Measurements from ENCODE around the gene ROPN1L.

The ROPN1L gene

DNA sequence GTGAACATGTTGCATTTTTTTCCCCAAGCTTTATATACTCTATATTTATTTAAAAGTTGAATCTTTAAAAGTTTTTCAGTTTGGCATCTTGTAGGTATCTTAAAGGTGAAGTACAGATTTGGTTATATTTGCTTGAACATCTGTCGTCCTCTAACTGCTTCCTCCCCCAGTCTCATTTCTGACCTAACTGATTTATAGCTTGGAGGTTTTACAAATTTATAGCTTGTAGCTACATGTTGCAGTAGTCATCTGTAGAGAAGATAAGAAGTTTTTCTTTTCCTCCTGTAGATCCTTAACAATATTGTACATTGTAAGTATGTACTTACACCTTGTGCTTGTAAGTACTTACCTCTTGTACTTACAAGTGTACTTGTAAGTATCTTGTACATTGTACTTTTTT is 31.0 kb upstream of the ROPN1L start:
- no peaks in the 10 kb centered on the region for H3K9me3 ChIP-seq (ENCODE audit: control insufficient read depth, insufficient read depth, low read depth, low read length)
- no peak overlapping the region for H3K9ac ChIP-seq (ENCODE audit: low read length)
- H3K4me3 ChIP-seq (ENCODE audit: low read depth, low read length): no peak overlapping the region
- H3K27me3 ChIP-seq (ENCODE audit: control insufficient read depth, insufficient read depth, low read length): no peaks in the 10 kb centered on the region
- H3K4me1 ChIP-seq (ENCODE audit: control insufficient read depth, insufficient read depth, low read length): no peaks in the 10 kb centered on the region
- peaks cover 91% of the 10 kb centered on the region for H3K36me3 ChIP-seq (ENCODE audit: control insufficient read depth, insufficient read depth, low read length)
- H3K27ac ChIP-seq (ENCODE audit: low read depth, low read length): no peak overlapping the region

DNA sequence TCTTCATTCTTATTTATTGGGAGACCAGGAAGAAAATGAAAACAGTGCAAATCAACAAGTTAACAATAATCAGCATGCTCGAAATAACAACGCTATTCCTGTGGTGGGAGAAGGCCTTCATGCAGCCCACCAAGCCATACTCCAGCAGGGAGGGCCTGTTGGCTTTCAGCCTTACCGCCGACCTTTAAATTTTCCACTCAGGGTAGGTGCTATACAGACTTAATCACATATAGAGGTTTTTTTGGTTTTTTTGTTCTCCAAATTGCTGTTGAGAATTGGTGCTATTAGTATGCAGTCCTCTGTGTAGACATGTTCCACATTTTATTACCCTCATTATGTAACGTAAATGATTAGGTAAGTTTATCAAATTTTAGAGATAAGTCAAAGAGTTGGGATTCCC is 30.3 kb upstream of the ROPN1L start:
- H3K9me3 ChIP-seq (ENCODE audit: control insufficient read depth, insufficient read depth, low read depth, low read length): no peaks in the 10 kb centered on the region
- no peak overlapping the region for H3K4me3 ChIP-seq (ENCODE audit: low read depth, low read length)
- H3K27me3 ChIP-seq (ENCODE audit: control insufficient read depth, insufficient read depth, low read length): no peaks in the 10 kb centered on the region
- peaks cover 91% of the 10 kb centered on the region for H3K36me3 ChIP-seq (ENCODE audit: control insufficient read depth, insufficient read depth, low read length)
- H3K9ac ChIP-seq (ENCODE audit: low read length): no peak overlapping the region
- H3K4me1 ChIP-seq (ENCODE audit: control insufficient read depth, insufficient read depth, low read length): no peaks in the 10 kb centered on the region
- no peak overlapping the region for H3K27ac ChIP-seq (ENCODE audit: low read depth, low read length)

DNA sequence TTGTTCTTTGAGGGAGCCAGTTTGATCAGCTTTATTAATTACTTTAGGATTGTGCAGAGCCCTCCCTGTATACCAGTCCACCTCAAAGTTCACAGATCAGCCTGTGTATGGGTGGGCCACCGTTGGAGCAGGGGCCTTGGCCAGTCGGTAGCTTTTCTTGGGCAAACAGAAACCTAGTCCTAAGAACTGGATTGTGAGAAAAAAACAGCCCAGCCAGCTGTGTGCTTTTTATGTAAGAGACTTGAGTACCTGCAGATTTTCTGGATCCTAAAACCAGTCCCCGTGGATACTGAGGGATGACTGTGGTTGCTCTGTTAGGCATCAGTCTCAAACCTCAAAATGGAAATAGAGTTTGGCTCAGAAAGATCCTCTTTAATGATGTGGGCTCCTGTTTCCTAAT is 24.8 kb upstream of the ROPN1L start:
- Histone ChIP-seq H3K27ac (ENCODE audit: low read depth, low read length) (no peak overlapping the region), H3K36me3 (ENCODE audit: control insufficient read depth, insufficient read depth, low read length) (peaks cover 97% of the 10 kb centered on the region), H3K27me3 (ENCODE audit: control insufficient read depth, insufficient read depth, low read length) (no peaks in the 10 kb centered on the region), H3K4me3 (ENCODE audit: low read depth, low read length) (no peak overlapping the region), H3K4me1 (ENCODE audit: control insufficient read depth, insufficient read depth, low read length) (no peaks in the 10 kb centered on the region), H3K9ac (ENCODE audit: low read length) (no peak overlapping the region), H3K9me3 (ENCODE audit: control insufficient read depth, insufficient read depth, low read depth, low read length) (no peaks in the 10 kb centered on the region)

DNA sequence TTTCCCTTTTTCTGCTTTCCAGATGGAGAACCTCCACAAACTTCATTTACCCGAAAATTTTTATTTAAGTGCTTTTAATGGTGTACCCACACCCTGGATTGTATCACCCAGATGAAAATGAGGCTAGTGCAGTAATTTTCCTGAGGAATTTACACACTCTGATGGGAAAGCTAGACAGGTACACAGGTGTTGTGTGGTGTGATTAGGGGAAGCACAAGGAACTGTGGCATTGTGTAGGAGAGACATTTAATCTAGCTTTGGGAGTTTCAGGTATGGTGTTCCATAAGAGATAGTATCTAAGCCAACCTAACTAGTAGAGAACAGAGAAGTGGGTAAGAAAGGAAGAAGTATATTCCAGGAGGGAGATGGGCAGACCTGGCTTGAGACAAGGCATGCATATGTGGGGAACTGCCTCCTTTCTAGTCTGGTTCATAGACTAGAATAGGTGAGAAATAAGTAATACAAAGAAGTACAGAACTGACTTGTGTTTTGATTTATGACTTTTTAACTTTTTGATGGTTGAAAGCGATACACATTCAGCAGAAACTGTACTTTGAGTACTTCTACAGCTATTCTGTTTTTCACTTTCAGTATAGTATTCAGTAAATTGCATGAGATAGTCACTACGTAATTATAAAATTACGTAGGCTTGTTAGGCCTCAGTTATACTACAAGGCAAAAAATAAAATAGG is 22.9 kb upstream of the ROPN1L start:
- H3K27me3 ChIP-seq (ENCODE audit: control insufficient read depth, insufficient read depth, low read length): no peaks in the 10 kb centered on the region
- no peaks in the 10 kb centered on the region for H3K9me3 ChIP-seq (ENCODE audit: control insufficient read depth, insufficient read depth, low read depth, low read length)
- peaks cover 11% of the 10 kb centered on the region for H3K4me1 ChIP-seq (ENCODE audit: control insufficient read depth, insufficient read depth, low read length)
- H3K9ac ChIP-seq (ENCODE audit: low read length): no peak overlapping the region
- peaks cover 85% of the 10 kb centered on the region for H3K36me3 ChIP-seq (ENCODE audit: control insufficient read depth, insufficient read depth, low read length)
- H3K4me3 ChIP-seq (ENCODE audit: low read depth, low read length): no peak overlapping the region
- no peak overlapping the region for H3K27ac ChIP-seq (ENCODE audit: low read depth, low read length)

DNA sequence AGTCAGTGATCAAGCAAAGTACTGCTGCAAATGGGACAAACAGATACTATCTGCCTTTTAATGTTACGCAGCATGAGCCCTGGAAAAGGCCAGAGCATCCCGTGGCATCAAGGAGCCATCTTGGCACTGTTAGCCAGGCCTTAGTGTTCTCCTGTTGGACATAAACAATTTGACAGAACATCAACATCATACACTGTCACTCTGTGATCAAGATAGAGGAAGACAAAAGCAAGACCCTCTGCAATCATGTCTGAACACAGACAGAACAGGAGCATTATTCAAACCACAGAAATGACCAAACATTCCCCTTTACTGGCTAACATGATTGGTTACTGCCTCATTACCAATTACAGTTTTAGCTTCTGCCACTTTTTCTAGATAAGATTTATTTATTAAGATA is 21.2 kb upstream of the ROPN1L start:
- Histone ChIP-seq H3K4me3 (ENCODE audit: low read depth, low read length) (no peak overlapping the region), H3K27ac (ENCODE audit: low read depth, low read length) (no peak overlapping the region), H3K4me1 (ENCODE audit: control insufficient read depth, insufficient read depth, low read length) (peaks cover 11% of the 10 kb centered on the region), H3K9me3 (ENCODE audit: control insufficient read depth, insufficient read depth, low read depth, low read length) (no peaks in the 10 kb centered on the region), H3K36me3 (ENCODE audit: control insufficient read depth, insufficient read depth, low read length) (peaks cover 82% of the 10 kb centered on the region), H3K27me3 (ENCODE audit: control insufficient read depth, insufficient read depth, low read length) (no peaks in the 10 kb centered on the region), H3K9ac (ENCODE audit: low read length) (no peak overlapping the region)

DNA sequence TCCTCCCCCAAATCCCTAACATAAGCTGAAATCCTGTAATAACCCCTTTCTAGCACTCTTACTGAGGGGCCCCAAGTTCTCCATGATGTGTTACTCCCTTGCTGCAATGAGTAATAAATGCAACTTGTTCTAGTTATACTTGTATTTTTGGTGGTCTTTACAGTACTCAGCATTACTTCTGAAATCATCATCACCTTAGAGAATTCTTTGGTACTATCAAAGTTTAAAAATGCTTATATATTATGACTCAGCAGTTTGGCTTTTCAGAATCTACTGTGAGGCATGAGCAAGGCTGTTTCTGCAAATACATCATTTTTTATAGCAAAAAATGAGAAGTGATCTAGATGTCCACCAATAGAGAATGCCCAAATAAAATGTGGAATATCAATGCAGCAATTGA is 20.7 kb upstream of the ROPN1L start:
- no peak overlapping the region for H3K27ac ChIP-seq (ENCODE audit: low read depth, low read length)
- H3K4me3 ChIP-seq (ENCODE audit: low read depth, low read length): no peak overlapping the region
- H3K9me3 ChIP-seq (ENCODE audit: control insufficient read depth, insufficient read depth, low read depth, low read length): no peaks in the 10 kb centered on the region
- peaks cover 80% of the 10 kb centered on the region for H3K36me3 ChIP-seq (ENCODE audit: control insufficient read depth, insufficient read depth, low read length)
- no peak overlapping the region for H3K9ac ChIP-seq (ENCODE audit: low read length)
- H3K4me1 ChIP-seq (ENCODE audit: control insufficient read depth, insufficient read depth, low read length): peaks cover 11% of the 10 kb centered on the region
- H3K27me3 ChIP-seq (ENCODE audit: control insufficient read depth, insufficient read depth, low read length): no peaks in the 10 kb centered on the region

DNA sequence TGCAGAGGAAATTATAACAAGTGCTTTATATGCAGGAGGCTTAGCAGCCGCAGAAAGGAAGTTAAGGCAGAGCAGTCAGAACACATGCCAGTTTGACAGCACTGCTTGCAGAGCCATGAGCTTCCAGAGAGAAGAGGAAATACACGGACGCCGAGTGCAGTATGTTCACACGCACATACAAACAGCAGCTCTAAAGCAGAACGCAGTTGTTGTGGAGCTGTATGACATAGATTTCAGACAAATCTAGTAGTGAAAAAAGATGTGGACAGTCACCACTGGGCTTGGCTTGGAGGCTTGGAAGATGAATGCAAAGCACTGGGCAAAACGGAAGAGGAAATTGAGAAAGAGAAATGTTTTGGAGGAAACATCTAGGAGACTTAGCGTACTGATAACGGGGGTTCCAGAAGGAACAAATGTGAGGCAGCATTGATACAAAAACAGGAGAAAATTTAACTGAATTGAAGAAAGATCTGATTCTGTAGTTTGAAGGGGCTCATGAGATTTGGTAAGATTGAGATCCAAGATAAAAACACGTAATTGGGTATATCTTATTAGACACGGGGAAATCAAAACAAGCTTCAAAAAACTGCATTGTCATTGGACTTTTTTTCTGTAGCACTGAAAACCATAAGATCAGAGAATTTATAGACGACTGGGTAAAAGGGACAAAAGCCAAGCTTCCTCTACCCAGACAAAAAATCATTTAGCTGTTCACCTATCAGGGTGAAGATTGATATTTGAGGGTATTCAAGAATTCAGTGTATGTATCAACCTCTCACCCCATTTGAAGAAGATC is 19.6 kb upstream of the ROPN1L start:
- Histone ChIP-seq H3K36me3 (ENCODE audit: control insufficient read depth, insufficient read depth, low read length) (peaks cover 80% of the 10 kb centered on the region), H3K9ac (ENCODE audit: low read length) (no peak overlapping the region), H3K27me3 (ENCODE audit: control insufficient read depth, insufficient read depth, low read length) (no peaks in the 10 kb centered on the region), H3K4me1 (ENCODE audit: control insufficient read depth, insufficient read depth, low read length) (peaks cover 11% of the 10 kb centered on the region), H3K9me3 (ENCODE audit: control insufficient read depth, insufficient read depth, low read depth, low read length) (no peaks in the 10 kb centered on the region), H3K4me3 (ENCODE audit: low read depth, low read length) (no peak overlapping the region), H3K27ac (ENCODE audit: low read depth, low read length) (no peak overlapping the region)

DNA sequence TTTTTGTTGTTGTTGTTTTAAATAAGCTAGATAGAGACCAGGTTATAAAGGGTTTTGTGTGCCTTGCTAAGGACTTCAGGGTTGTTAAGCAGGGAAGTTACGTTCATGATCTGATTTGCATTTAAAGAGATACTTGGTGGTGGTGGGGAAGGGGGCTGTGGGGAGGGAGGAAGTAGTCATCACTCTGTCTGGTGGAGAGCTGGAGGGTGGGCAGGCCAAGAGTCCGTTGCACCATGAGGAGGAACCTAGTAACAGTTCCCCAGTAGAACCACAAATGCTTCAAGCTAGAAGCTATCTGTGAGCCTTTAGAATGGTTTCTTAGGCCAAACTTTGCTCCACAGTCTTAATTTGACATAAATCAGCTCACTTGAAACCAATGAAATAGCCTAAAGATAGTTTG is 18.7 kb upstream of the ROPN1L start:
- no peak overlapping the region for H3K4me3 ChIP-seq (ENCODE audit: low read depth, low read length)
- no peak overlapping the region for H3K27ac ChIP-seq (ENCODE audit: low read depth, low read length)
- H3K27me3 ChIP-seq (ENCODE audit: control insufficient read depth, insufficient read depth, low read length): no peaks in the 10 kb centered on the region
- peaks cover 11% of the 10 kb centered on the region for H3K4me1 ChIP-seq (ENCODE audit: control insufficient read depth, insufficient read depth, low read length)
- H3K36me3 ChIP-seq (ENCODE audit: control insufficient read depth, insufficient read depth, low read length): peaks cover 82% of the 10 kb centered on the region
- no peak overlapping the region for H3K9ac ChIP-seq (ENCODE audit: low read length)
- no peaks in the 10 kb centered on the region for H3K9me3 ChIP-seq (ENCODE audit: control insufficient read depth, insufficient read depth, low read depth, low read length)

DNA sequence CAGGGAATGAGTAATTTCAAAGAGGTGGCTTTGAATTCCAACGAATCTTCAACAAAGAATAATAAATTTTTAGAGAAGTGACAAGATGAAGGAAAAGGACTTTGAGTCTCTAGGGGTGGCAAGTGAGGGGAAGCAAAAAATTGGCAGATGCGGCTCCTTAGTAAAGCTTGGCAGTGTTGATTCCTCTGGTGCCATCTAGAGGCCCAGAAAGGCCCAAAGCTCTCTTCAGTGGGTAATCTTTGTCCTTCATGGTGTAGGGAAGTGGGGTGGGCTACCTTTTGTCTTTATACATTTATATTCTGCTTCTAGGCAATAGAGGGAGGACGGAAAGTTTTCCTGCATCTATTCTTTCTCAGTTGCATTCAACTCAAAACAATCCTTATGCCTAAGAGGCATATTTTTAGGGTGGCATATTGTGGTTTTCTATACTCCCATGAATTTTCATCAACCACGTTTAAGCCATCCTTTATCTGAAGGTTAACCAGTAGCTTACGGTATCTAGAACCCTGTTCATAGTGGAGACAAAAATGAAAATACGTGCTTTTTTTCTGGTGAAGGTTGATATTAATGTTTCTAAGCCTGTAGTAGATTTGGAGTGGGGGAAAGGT is 17.5 kb upstream of the ROPN1L start:
- no peak overlapping the region for H3K27ac ChIP-seq (ENCODE audit: low read depth, low read length)
- H3K36me3 ChIP-seq (ENCODE audit: control insufficient read depth, insufficient read depth, low read length): peaks cover 74% of the 10 kb centered on the region
- H3K9me3 ChIP-seq (ENCODE audit: control insufficient read depth, insufficient read depth, low read depth, low read length): no peaks in the 10 kb centered on the region
- no peak overlapping the region for H3K9ac ChIP-seq (ENCODE audit: low read length)
- peaks cover 11% of the 10 kb centered on the region for H3K4me1 ChIP-seq (ENCODE audit: control insufficient read depth, insufficient read depth, low read length)
- H3K4me3 ChIP-seq (ENCODE audit: low read depth, low read length): no peak overlapping the region
- H3K27me3 ChIP-seq (ENCODE audit: control insufficient read depth, insufficient read depth, low read length): no peaks in the 10 kb centered on the region

DNA sequence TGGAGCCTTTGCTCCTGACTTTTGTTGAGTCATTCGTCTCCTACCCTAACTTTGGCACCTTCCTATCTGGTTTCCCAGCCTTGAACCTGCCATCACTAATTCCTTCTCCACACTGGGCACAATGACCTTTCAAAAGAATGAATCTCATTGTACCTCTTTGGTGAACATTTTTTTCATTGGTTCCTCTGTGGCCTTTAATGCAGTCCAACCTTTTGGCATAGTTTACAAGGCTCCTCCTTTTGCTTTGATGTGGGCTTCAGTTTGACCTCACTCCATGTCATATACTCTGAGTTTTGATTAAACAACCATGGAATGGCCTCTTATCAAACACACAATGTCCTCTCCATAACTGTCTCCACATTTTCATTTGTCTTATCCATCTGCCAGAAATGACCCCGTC is 14.5 kb upstream of the ROPN1L start:
- no peak overlapping the region for H3K9ac ChIP-seq (ENCODE audit: low read length)
- H3K36me3 ChIP-seq (ENCODE audit: control insufficient read depth, insufficient read depth, low read length): peaks cover 72% of the 10 kb centered on the region
- H3K9me3 ChIP-seq (ENCODE audit: control insufficient read depth, insufficient read depth, low read depth, low read length): no peaks in the 10 kb centered on the region
- H3K27ac ChIP-seq (ENCODE audit: low read depth, low read length): no peak overlapping the region
- no peaks in the 10 kb centered on the region for H3K27me3 ChIP-seq (ENCODE audit: control insufficient read depth, insufficient read depth, low read length)
- H3K4me1 ChIP-seq (ENCODE audit: control insufficient read depth, insufficient read depth, low read length): peaks cover 10% of the 10 kb centered on the region
- no peak overlapping the region for H3K4me3 ChIP-seq (ENCODE audit: low read depth, low read length)

DNA sequence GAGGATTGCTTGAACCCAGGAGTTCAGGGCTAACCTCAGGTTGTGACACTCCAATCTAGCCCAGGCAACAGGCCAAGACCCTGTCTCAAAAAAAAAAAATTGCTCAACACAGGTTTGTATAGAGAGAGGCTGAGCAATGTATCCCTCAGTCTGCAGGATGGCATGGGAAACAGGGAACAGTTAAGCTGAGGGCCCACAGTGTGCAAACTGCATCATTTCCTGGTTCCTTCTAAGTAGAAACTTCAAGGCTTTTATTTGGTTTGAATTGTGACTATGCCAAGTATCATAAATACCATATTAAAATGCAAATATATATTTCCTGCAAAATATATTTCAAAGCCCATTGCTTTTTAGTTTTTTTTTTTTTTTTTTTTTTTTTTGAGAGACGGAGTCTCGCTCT is 13.7 kb upstream of the ROPN1L start:
- H3K27me3 ChIP-seq (ENCODE audit: control insufficient read depth, insufficient read depth, low read length): no peaks in the 10 kb centered on the region
- peaks cover 3% of the 10 kb centered on the region; the same call in 1 of the 2 replicates for H3K4me1 ChIP-seq (ENCODE audit: control insufficient read depth, insufficient read depth, low read length)
- H3K36me3 ChIP-seq (ENCODE audit: control insufficient read depth, insufficient read depth, low read length): peaks cover 76% of the 10 kb centered on the region
- H3K4me3 ChIP-seq (ENCODE audit: low read depth, low read length): no peak overlapping the region
- H3K9ac ChIP-seq (ENCODE audit: low read length): no peak overlapping the region
- no peak overlapping the region for H3K27ac ChIP-seq (ENCODE audit: low read depth, low read length)
- no peaks in the 10 kb centered on the region for H3K9me3 ChIP-seq (ENCODE audit: control insufficient read depth, insufficient read depth, low read depth, low read length)
